Neural crest cell (in vitro differentiated cells): ENCODE data around the gene MMP11. TPM values are rescaled to one million over a fixed set of nuclear protein-coding genes. Genes with fewer than 3 reads are reported as not detected.
A peak's percentile ranks its signal among the peaks of the same experiment; 100 is the strongest.

Experiments used
- DNase-seq: peaks from one replicate; pipeline ENCODE4 v3.0.0; 2021; ENCODE audit warnings: low read depth, mixed read lengths, low spot score
- H3K27ac Mint-ChIP-seq: one replicate; pipeline ENCODE4 v1.8.0; 2021; ENCODE audit warnings: mild to moderate bottlenecking, mixed read lengths; ENCODE audit not compliant: unreplicated experiment
- H3K27me3 Mint-ChIP-seq: 2 replicates; pipeline ENCODE4 v1.8.0; 2021; ENCODE audit warnings: low read depth, mild to moderate bottlenecking, mixed read lengths
- H3K36me3 Mint-ChIP-seq: 2 replicates; pipeline ENCODE4 v1.8.0; 2021; ENCODE audit warnings: low read depth, mild to moderate bottlenecking, mixed read lengths
- H3K4me1 Mint-ChIP-seq: 2 replicates; pipeline ENCODE4 v1.8.0; 2021; ENCODE audit warnings: mixed read lengths
- H3K4me3 Mint-ChIP-seq: one replicate; pipeline ENCODE4 v1.8.0; 2021; ENCODE audit warnings: mild to moderate bottlenecking, mixed read lengths
- H3K9me3 Mint-ChIP-seq: 2 replicates; pipeline ENCODE4 v1.8.0; 2021; ENCODE audit warnings: mixed read lengths
- total RNA-seq: library from RNA; stranded (reverse); gene quantifications from 2 replicates; pipeline ENCODE4 v1.2.1, GENCODE V29; 2021
- TF ChIP-seq, protein P1 (sequence below): fragments of 200-600 bp; sonication (generic); conservative IDR thresholded peaks from 2 replicates; pipeline ENCODE4 v1.5.0; 2021; ENCODE audit warnings: antibody characterized with exemption, mild to moderate bottlenecking

The MMP11 gene
- total RNA-seq, 1 donor from 2014 or later: 11.2 TPM

DNA sequence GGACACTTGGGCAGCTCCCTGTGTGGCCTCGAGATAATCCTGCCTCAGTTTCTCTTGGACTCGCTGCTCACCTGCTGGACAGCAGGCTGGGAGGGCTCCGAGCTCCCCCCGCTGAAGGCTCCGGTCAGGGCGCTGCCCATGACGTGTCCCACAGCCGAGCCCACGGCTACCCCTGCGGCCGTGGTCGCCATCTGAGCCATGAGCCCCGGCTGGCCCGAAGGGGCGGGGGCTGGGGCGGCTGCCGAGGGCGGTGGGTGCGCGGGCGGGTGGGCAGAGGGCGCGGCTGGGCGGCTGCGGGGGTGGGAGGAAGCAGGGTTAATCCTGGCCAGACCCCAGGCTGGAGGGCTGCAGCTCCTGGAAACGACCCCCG, 5.4 kb upstream of the MMP11 start:
- TF ChIP-seq, protein P1, sequence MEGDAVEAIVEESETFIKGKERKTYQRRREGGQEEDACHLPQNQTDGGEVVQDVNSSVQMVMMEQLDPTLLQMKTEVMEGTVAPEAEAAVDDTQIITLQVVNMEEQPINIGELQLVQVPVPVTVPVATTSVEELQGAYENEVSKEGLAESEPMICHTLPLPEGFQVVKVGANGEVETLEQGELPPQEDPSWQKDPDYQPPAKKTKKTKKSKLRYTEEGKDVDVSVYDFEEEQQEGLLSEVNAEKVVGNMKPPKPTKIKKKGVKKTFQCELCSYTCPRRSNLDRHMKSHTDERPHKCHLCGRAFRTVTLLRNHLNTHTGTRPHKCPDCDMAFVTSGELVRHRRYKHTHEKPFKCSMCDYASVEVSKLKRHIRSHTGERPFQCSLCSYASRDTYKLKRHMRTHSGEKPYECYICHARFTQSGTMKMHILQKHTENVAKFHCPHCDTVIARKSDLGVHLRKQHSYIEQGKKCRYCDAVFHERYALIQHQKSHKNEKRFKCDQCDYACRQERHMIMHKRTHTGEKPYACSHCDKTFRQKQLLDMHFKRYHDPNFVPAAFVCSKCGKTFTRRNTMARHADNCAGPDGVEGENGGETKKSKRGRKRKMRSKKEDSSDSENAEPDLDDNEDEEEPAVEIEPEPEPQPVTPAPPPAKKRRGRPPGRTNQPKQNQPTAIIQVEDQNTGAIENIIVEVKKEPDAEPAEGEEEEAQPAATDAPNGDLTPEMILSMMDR: no peak
- H3K4me3 Mint-ChIP-seq: peak overlapping the region; percentile 76
- H3K9me3 Mint-ChIP-seq: no peaks in the 10 kb centered on the region
- peaks cover 22% of the 10 kb centered on the region for H3K4me1 Mint-ChIP-seq
- no peaks in the 10 kb centered on the region for H3K36me3 Mint-ChIP-seq
- no peak overlapping the region for H3K27ac Mint-ChIP-seq
- H3K27me3 Mint-ChIP-seq: no peaks in the 10 kb centered on the region
- DNase-seq: no peak

DNA sequence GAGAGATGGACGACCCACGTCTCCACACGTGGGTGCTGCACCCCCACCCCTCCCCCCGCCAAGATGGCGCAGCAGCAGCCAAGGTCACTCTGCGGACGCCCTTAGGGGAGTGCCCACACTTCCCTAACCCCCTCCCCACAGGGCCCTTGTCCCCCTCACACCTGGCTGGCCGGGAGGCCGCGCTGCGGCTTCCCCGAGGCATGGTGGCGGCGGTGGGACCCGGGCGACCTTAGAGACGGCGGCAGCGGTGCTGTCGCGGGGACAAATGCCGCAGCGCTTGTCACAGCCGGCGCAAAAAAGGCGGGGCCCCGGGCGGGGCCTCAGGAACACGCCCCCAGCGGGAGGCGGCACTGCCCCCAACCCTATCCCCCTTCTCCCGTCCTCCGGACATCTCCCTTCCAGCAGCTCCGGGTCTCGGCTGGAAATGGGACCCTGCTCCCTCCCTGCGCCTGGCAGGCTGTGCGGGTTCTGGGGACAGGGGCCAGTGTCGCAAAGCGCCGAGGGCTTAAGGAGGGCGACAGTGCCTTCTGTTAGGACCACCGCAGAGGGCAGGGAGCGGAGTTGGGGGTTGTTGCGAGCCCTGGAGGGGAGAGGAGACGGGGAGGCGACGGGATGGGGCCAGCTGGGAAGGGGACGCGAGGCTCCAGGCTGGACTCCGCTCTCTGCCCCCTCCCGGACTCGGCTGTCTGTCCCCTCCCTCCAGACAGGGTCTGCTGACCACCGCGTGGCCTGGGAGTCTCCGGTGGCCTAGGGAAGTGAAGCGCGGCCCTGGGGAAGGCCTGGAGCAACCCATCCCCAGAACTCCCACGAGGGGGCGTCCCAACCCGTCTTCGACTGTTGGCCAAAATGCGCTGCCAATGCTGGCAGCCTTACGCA, 4.7 kb upstream of the MMP11 start, which contains the start of gene CHCHD10:
Gene CHCHD10, minus strand, starts transcription at position 300 of the 876 bp plus-strand sequence. Its CDS starts 98 bp downstream, at position 202.
- Mint-ChIP-seq H3K4me3 (peak within 1 kb of the TSS; percentile 94), H3K9me3 (no peaks in the 10 kb centered on the region), H3K4me1 (peaks cover 18% of the 10 kb centered on the region), H3K27ac (peak within 1 kb of the TSS; percentile 96), H3K36me3 (no peaks in the 10 kb centered on the region), H3K27me3 (no peaks in the 10 kb centered on the region)
- TF ChIP-seq, protein P1: peak; percentile 81
- DNase-seq: peak; percentile 95

GRCh38 chr22:23769321-23769965, 3.2 kb upstream of the MMP11 start:
- Mint-ChIP-seq H3K27ac (no peak overlapping the region), H3K4me1 (peaks cover 17% of the 10 kb centered on the region), H3K27me3 (peaks cover 7% of the 10 kb centered on the region), H3K36me3 (no peaks in the 10 kb centered on the region), H3K9me3 (no peaks in the 10 kb centered on the region), H3K4me3 (no peak overlapping the region)
- no peak for DNase-seq
- TF ChIP-seq, protein P1: no peak

DNA sequence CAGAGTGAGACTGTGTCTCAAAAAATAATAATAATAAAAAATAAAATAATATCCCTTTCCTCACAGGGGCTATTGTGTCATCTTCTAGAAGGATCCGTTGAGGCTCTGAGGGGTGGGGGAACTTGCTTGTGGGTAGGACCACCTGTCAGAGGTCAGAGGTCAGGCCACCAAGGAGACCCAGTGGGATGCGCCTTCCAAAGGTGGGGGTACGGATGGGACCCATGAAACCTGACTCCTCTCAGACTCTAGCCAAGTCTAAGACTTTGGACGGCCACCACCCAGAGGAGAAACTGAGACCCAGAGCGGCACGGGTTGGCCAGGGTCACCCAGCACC, 367 bp upstream of the MMP11 start:
- TF ChIP-seq, protein P1: no peak

DNA sequence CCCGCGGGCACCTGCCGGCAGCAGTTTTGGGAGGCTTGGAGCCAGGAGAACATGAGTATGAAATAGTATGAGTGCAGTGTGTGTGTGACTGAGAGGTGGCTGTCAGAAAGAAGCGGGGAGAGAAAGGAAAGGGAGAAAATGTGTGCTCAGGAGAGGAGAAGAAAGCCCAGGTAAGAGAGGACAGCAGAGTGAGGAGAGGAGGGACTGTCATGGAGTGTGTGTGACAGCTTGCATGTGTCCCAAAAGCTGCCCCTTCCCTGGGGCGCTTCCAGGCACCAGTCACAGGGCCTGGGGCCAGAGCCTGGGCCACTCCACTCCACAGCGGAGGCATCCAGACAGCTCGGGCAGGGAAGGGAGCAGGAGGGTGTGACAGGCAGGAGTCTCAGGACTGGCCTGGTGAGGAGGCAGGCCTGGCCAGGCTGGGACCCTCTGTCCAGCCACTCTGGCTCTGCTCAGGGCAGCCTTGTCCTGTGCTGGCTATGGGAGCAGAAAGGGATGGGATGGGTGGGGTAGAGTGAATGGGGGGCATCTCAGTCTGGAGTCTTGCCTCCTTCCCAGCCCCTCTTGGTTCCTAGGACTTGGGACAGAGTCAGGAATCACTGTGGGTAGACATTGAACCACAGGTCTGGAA, 949 bp downstream of the MMP11 start:
- Mint-ChIP-seq H3K4me3 (peak overlapping the region; percentile 83), H3K36me3 (no peaks in the 10 kb centered on the region), H3K4me1 (peaks cover 21% of the 10 kb centered on the region), H3K9me3 (no peaks in the 10 kb centered on the region), H3K27me3 (peaks cover 10% of the 10 kb centered on the region), H3K27ac (no peak overlapping the region)
- no peak for DNase-seq
- TF ChIP-seq, protein P1: no peak

More for the DNA sequence above, 367 bp upstream of the MMP11 start:
- DNase-seq: no peak
- H3K9me3 Mint-ChIP-seq: no peaks in the 10 kb centered on the region
- no peak overlapping the region for H3K27ac Mint-ChIP-seq
- H3K27me3 Mint-ChIP-seq: peaks cover 10% of the 10 kb centered on the region
- H3K36me3 Mint-ChIP-seq: no peaks in the 10 kb centered on the region
- H3K4me1 Mint-ChIP-seq: peaks cover 21% of the 10 kb centered on the region
- H3K4me3 Mint-ChIP-seq: peak overlapping the region; percentile 83
